NCI-H446 (cell line): Measurements from ENCODE around the gene HNRNPAB.
A peak's percentile ranks its signal among the peaks of the same experiment; 100 is the strongest.
"Not testable (repeated sequence)": the region's sequence is repeated elsewhere in the genome, so short reads cannot be mapped to it uniquely, and the experiment has no call there.

Experiments used
- DNase-seq, 2 experiments: peaks; one replicate each; lab custom pipeline; 2025; lab: John Stamatoyannopoulos, UW

The HNRNPAB gene

DNA sequence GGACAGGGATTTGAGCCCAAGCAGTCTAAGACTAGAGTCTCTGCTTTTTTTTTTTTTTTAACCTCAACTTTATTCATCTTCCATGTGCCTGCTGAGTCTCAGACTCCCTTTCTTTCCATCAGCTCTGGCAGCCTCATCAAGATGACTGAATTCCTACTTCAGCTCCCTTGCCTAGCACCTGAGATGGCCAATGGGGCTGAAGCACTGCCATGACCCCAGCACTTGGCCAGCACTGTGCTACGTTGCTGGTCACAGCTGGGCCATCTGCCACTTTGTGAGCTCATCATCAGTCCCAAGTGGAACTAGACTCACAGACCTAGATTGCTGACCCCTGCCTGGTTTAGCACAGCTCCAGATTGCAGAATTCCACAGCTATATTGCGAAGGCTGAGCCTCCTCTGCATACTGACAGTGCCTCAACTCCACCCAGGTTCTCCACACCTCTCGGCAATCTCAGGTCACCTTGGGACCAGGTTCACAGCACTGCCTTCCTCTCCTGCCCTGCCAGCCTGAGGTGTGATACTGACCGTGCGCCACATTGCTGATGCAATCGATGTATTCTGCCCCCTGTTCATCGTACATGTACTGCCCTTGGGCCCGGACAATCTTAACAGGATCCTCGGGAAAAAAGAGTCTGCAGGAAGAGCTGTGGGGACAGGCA, 26.7 kb downstream of the HNRNPAB start:
- no peak for DNase-seq

DNA sequence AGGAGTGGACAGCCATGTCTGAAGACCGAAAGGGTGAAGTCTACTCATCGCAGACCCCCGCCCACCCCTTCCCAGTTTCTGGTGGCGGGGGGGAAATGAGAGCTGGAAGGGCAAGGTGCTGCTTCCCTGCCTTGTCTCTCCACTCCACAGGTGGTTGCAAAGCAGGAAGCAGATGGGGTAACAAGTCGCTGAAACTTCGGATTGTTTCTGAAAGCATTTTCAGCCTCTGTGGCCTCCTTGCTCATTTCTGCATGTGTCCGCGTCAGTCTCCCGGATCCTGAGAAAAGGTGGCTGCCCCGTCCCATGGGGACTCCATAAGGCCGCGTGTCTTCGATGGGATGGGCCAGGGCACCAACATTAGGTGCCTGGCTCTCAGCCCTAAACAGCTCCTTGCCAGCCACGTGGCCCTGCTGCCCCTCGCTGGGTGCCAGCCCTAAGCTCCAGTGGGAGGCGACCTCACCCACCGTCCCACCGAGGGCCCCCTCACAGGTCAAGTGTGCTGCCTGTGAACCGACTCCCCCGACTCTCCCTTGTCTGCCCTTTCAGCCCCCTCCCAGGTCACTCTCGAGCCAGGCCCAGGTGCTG, 27.3 kb downstream of the HNRNPAB start:
- no peak for DNase-seq

DNA sequence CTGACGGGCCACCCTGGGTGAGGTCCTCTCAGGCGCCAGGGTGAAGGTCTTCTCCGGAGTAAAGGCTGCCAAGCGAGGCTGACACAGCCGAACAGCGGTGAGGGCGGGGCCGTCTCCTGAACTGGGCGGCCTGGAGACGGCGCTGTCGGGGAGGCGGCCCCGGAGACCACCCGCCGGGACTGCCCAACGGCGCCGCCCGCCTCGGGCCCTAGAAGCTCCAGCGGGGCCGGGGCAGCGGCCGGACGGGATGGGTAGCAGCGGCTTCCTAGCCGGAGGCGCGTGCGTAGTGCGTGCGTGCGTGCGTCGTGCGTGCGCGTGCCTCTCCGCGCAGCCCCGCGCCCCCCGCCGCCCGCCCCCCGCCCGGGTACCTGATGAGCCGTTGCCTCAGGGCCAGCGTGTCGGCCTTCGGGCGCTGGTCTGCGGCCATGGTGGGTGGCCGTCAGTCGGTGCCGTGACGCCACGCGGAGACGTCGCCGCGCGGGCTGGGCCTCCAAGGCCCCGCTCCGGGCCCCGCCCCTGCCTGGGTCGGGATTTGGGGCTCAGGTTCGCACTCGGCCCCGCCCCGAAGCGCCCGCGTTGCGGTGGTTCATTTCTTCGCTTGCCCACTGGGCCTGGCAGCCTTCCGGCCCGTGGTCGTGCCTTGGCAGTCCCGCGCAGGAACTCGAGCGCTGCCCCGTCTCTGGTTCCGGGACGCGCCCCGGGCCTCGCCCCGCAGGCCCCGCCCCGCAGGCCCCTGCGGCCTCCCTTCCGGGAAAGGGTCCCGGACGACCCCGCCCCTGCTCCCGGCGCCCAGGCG, 28.0 kb downstream of the HNRNPAB start, which contains the start of gene PHYKPL:
Gene PHYKPL, minus strand, starts transcription at position 679 of the 796 bp plus-strand sequence. Its CDS starts 252 bp downstream, at position 427.
- peak; percentile 25 to 73 for DNase-seq

DNA sequence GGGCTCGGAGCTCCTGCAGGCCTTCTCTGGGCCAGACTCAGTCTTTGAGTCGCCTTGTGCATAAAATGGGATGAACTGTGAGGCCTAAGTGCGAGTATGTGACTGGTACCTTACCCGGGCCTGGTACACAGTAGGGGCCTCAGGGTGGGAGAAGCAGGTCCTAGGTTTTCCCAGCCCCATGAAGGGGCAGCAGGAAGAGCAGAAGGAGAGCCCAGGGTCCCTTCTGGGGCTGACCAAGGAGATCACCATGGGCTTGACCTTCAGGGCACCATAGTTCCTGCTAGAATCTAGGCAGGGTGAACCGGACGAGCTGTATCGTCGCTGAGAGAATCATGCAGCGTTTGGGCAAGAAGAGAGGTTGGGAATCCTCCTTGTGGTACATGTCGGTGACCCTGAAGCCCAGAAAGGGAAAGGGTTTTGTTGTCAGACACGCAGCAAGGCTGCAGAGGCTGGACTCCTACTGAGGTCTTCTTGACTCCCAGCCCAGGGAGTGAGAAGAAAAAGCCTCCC, 28.6 kb downstream of the HNRNPAB start:
- DNase-seq: no peak

DNA sequence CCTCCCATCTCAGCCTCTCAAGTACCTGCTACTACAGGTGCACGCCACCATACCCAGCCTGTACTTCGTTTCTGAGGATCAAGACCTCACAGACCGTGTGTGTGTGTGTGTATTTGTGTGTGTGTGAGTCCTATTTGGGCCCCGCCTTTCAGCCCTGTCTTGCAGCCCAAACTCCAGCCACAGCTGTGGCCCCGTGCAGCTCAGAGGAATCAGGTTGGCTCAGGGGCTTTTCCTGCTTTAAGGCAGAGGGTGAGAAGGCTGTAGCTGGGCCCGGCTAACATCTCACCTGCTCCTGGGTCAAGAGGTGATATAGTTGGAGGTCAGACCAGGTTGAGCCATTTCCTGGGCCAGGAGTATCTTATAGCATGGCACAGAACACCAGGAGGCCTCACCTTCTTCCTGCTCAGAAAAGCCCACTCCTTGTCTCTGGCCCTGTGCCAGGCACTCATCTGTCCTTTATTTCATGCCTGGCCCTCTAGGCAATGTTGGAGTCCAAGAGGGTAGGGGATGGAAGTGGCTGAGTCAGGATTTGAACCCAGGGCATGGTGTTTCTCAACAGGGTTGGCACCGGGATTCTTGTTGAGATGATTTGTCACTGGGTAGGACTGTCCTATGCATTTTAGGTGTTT, 29.9 kb downstream of the HNRNPAB start:
- DNase-seq: no peak

DNA sequence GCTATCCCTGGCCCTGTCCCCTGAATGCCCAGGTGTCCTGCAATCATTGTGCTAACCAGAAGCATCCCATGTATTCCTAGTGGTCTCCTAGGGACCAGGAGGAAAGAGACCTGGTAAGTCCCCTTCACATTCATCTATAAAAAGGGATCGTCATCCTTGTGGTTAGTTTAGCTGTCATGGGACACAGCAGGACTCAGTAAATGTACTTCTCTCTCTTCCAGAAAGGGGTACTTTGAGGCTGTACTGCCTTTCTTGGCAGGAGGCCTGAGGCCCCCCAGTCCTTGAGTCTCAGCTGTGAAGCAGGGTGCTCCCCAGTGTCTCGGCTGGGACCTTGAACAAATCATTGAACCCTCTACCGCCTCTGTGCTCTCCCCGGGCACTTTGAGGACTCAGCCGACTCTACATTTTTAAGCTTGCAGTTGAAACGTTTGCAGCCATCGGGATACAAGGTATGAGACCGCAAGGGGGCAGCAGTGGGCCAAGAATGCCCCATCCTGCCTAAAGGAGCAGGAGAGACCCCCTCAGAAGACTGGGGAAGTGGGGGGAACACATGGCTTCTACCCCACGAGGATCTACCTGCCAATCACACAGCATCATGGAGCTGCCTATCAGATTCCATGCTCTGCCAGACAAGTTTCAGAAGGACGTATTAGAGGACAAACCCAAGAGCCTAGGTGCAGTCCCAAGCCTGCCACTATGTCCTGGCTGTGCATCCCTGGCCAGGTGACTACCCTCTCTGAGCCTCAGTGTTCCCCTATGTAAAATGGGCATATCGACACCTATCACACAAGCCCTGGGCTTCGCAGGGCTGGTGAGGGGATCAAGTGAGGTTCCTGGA, 30.6 kb downstream of the HNRNPAB start:
- peak in 1 of 2 experiments; percentile 50 for DNase-seq

DNA sequence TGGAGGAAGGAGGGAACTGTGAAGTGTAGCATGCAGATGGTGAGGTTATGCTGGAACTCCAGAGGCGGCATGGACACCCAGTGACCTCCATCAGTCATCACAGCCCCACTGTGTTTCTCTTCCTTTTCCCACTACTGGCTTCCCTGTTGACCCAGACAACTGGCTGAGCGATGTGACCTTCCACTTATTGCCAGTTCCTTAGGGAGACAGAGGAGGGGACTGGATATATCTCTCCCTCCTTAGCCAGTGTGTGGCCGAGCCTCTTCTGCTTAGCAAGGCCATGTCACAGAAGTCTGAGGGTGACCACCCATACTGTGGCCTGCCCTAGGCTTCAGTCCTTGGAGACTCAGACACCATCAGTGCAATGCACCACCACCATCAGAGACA, 31.2 kb downstream of the HNRNPAB start:
- no peak for DNase-seq

DNA sequence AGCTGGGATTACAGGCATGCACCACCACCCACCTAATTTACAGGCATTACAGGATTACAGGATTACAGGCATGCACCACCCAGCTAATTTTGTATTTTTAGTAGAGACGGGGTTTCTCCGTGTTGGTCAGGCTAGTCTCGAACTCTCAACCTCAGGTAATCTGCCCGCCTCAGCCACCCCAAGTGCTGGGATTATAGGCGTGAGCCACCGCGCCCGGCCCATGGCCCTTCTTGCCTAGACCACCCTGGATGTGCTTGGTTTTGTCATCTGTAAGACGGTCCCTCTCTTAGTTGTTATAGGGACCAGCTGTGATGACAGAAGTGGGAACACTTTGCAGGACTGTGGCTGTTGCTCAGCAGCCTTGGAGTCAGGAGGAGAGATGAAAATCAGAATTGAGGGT, 31.8 kb downstream of the HNRNPAB start:
- DNase-seq: no peak

DNA sequence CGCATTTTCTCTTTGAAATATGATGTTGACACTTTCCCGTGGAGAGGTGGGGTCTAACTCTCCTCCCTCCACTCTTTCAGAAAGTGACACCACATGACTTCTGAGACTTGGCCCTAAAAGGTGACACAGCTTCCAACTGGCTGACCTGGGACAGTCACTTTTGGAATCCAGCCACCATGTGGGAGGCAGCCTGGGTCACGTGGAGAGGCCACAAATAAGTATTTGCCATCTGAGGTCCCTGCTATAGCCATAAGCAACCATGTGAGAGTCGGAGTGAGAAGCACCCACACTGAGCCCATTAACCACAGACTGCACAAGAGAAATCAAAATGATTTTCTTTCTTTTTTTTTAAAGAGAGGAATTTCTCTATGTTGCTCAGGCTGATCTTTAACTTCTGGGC, 32.3 kb downstream of the HNRNPAB start:
- no peak for DNase-seq

DNA sequence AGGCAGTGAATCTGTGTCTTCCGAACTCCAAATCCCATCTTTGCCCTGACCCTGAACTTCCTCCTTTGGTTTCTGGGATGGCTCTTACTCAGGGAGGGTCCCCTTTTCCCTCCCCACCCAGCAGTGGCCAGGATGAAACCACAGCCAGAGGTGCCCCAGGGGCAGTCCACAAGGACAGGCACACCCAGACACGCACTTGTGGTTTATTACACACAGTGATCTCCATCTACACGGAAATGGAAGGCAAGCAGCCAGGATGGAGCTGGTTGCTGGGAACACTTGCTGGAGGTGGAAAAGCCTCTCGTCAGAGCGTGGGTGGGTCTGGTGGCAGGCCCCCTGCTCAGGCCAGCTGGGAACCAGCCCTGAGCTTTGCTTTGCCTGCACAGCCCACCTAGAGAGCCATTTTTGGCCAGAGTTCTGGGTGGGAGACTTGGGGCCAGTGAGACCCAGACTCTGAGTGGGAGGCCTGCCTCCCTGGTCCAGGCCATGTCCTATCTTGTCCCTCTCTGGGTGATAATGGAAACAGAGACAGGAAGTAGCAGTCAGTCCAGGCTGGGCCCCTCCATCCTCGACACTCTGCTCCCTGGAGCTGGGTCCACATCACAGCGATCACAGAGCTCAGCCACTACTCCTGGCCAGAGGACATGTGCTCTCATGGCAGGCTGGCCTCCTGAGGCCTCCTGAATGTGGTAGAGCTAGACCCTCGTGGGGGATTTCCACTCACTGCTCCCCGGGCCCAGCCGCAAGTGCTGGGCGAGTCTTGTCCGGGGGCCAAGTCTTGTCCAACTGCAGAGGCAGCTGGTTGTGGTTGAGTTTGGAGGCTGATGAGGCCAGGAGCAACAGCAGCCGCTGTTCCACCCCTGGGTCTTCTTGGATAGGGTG, 33.3 kb downstream of the HNRNPAB start:
- no peak for DNase-seq

DNA sequence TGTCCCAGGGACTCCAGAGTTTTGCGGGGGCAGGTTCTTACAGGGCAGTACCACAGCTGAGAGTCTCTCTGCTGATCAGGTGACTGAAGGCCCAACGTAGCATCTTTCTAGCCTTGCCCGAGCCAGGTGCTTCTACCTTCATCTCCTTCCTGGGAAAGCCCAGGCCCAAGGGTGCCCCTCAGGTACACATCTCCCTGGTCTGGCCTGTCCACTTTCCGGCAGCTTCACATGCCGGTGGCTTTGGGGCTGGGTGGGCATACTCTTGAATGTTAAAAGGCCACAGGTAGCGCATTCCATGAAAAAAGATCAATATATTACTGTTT, 33.9 kb downstream of the HNRNPAB start:
- no peak for DNase-seq

DNA sequence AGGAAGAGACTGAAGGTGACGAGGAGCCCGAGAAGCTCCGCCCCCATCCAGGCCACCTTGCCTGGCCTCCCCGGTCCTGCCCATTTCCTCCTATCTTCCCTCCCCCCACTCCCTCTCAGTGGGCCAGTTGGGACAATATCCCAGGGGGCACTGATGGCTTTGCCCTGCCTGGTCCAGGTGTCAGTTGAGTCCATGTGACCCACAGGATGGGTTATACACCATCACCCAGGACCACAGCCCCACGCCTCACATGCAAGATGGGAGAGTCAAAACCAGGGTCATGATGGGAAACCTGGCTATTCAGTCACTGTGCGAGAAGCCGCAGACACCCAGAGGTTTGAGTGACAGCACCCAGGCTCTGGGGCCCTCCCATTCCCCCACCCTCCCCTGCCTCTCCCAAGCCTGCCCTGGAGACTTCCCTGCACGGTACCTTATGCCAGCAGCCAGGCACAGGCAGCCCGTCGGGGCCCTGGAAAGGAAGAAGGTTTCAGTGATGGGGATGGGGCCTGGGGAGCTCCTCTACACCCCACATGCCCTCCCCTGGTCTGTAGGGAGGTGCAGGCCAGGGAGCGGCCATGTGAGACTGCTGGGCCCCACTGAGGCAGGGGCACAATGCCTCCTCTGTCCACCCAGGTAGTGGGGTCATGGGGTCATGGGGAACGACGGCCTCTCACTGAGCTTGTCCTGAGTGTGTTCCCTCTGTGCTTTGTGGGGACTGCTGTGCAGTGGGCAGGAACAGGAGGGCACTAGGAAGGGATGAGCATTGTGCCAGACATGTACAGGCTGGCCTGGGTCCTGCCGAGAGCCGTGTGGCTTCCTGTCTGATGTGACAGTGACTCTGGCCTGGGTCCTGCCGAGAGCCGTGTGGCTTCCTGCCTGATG, 34.6 kb downstream of the HNRNPAB start:
- DNase-seq: no peak

DNA sequence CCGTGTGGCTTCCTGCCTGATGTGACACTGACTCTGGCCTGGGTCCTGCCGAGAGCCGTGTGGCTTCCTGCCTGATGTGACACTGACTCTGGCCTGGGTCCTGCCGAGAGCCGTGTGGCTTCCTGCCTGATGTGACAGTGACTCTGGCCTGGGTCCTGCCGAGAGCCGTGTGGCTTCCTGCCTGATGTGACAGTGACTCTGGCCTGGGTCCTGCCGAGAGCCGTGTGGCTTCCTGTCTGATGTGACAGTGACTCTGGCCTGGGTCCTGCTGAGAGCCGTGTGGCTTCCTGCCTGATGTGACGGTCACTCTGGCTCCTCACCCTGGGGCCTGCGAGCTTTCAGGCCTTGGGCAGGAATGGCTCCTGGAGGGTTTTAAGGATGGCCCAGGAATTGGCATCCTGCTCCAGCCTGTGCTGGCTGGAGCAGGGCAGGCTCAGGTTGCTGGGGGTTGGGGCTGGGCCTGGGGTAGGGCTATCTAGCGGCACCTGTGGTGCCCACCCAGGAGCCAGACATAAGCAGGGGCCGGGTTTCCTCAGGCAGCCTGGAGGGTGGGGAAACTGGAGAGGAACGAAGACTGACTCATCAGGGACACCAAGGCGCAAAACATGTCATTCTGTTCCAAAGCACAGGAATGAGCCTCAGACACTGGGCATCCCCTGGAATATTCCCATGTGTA, 35.4 kb downstream of the HNRNPAB start:
- DNase-seq: not testable (repeated sequence)

DNA sequence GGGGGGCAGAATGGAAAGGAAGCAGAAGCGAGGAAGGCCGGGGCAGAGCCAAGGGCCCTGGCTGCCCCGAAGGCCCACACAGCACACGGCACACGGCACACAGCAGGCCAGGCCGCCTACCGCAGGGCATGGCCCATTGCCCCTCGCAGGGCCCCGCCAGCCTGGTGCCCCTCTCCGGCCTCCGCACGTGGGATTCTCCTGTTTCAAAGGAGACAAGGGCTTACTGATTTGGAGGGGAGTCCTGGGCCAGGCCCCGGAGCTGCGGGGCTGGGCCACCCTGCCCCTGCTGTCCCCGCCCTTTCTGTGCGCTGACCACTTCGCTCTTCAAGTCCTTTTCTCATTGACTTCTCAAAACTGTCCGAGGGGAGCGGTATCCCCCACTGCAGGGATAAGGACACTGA, 36.0 kb downstream of the HNRNPAB start:
- DNase-seq: no peak

DNA sequence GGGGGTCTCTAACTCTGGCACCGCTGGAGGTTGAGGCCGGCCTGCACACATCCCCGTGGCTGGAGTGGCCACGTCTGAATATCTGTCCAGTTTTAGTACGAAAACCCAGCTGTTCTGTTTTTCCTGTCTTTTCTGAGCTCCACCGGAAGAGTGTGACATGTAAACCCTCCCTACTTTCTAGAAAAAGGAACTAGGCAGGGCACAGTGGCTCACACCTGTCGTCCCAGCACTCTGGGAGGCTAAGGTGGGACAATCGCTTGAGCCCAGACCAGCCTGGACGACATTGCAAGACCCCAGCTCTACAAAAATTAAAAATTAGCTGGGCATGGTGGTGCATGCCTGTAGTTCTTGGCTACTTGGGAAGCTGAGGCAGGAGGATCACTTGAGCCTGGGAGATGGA, 36.4 kb downstream of the HNRNPAB start:
- DNase-seq: no peak

DNA sequence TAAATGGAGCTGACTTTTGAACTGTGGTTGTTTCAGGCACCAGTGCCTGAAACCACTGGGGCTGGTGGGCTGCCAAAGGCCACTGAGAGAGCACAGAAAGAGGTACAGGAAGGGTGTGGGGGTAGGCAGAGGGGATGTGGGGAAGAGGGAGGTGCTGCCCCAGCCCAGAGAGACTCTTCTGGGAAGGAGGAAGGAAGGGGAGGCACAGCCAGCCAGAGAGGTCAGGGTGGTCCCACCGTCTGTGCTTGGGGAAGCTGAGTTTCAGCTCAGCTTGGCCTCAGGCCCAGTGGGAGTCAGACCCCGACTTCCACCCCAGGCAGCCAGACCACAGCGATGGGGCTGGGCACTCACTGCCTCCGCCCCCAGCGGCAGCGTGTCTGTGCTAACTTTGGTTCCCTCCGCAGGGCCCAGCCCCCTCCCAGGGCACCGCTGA, 36.9 kb downstream of the HNRNPAB start:
- no peak for DNase-seq

DNA sequence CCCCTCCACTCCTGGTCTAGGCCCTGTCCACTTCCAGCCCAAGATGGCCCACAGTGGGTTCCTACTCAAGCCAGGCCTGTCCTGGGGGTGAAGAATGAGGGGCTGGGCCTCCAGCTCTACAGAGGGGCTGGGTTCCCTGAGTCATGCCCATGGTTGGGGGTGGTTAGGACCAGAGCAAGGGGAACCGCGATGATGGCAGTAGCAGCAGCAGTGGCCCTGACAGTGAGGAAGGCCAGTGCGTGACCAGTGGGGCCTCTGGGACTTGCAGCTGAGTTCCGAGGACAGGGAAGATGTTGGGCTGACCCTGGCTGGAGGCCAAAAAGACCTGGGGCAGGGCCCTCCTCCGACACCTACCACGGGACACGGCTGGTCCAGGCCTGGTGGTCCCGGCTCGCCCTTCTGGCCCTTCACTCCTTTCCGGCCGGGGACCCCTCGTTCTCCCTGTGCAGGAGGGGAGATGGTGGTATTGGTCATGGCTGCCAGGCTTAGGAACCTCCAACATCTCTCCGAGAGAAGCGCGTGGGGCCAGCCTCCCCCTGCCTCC, 37.4 kb downstream of the HNRNPAB start:
- DNase-seq: no peak

DNA sequence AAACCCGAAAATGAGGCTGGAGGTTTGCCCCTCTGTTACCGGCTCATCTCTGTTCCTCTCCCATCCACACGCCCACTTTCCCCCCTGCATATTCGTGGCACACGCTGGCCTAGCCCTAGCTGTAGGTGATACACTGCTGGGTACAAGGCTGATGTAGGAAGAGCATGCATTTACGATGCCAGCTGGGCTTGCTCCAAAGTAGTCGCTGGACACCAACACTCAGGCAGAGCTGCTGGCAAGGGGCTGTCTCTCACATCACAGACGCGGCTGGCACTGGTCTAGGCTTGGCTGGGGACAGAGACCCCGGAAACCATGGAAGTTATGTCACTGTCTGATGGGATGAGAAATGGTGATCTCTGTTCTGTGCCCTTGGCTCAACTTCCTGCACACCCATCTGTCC, 38.1 kb downstream of the HNRNPAB start:
- DNase-seq: no peak

DNA sequence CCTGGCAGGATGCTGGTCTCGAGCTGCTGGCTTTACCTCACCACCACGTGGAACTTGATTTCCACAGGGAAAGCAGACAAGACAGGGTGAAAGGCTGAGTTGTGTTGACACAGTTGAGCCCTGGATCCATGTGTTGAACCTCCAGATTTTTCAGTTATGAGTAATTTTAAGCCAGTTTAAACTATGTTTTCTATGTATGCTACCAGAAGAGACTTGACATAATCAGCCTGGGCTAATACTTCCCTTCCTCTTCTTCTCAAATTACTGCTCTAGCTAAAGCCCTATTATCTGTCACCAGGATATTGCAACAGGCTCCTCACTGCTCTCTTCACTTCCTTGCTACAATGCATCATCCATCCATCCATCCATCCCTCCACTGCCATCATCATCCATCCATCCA, 40.2 kb downstream of the HNRNPAB start:
- no peak for DNase-seq
